OCI-LY3 (cell line): ENCODE measurements around the gene DMRTA1.

ENCODE experiments used
- EZH2phosphoT487 ChIP-seq: fragments of 200-600 bp; shearing (Covaris generic); IDR thresholded peaks from 2 replicates; pipeline ENCODE4 v1.6.1; 2018; ENCODE audit warnings: antibody characterized with exemption, mixed run types, low read depth
- TF ChIP-seq, protein P1 (sequence below): fragments of 200-600, 300-600 bp; sonication (generic); IDR thresholded peaks from 2 replicates; pipeline ENCODE4 v1.5.1; 2014; ENCODE audit warnings: antibody characterized with exemption, low read length, low read depth

DNA sequence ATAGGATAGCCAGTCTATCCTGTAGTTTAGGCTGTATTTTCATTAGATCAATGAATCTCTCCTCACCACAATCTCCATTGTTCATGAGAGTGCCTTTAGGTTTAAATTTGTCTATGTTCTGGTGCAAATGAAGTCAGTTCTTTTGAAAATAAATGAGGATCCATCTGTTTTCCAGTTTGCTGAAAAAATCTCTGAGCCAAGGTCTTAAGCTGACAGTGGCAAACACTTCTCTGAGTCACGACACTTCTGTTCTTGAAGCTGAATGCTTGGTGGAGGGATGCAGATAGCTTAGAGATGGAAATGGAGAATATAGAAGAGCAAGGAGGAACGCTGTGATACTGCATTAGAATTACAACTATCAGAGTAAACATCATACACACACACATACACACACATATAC is 34.9 kb downstream of the DMRTA1 start:
- TF ChIP-seq, protein P1, sequence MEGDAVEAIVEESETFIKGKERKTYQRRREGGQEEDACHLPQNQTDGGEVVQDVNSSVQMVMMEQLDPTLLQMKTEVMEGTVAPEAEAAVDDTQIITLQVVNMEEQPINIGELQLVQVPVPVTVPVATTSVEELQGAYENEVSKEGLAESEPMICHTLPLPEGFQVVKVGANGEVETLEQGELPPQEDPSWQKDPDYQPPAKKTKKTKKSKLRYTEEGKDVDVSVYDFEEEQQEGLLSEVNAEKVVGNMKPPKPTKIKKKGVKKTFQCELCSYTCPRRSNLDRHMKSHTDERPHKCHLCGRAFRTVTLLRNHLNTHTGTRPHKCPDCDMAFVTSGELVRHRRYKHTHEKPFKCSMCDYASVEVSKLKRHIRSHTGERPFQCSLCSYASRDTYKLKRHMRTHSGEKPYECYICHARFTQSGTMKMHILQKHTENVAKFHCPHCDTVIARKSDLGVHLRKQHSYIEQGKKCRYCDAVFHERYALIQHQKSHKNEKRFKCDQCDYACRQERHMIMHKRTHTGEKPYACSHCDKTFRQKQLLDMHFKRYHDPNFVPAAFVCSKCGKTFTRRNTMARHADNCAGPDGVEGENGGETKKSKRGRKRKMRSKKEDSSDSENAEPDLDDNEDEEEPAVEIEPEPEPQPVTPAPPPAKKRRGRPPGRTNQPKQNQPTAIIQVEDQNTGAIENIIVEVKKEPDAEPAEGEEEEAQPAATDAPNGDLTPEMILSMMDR, result no peak
- no peak for TF ChIP-seq EZH2phosphoT487
